CD4-positive, alpha-beta T cell treated with Interleukin-1 beta for 1 hour (primary cell): ENCODE measurements around the gene STRA8.

Source experiments
- DNase-seq, 2 donors: peaks; one replicate each; pipeline ENCODE4 v3.0.0-alpha.2; 2020 to 2022

The STRA8 gene

DNA sequence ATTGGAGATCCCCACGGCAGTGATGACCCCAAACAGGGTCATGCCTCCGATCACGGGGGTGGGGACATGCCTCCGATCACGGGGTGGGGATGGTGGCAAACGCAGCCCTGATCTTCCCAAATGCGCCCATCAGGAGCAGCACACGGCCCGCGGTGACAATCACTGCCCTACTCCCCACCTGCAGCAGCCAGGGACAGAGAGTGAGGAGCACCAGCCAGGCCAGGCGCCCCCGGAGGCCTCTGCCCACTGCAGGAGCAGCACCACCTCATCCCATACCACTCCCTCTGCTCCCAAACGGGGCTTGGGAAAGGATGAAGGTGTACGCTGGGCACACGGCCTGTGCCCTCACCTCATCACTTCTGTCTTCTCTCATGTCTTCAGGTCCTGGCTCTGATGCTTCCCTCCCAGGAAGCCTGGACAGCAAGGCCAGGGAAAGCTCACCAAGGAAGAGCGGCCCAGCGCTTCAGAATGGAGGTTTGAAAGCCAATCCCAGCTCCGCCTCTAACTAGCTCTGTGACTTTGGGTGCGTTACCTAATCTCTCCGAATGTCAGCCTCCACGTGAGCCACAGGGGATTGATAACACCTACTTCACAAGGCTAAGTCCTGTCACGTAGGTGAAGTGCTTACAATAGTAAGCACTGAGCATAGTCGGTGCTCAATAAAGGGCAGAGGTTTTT is 37.1 kb downstream of the STRA8 start:
- no peak for DNase-seq

DNA sequence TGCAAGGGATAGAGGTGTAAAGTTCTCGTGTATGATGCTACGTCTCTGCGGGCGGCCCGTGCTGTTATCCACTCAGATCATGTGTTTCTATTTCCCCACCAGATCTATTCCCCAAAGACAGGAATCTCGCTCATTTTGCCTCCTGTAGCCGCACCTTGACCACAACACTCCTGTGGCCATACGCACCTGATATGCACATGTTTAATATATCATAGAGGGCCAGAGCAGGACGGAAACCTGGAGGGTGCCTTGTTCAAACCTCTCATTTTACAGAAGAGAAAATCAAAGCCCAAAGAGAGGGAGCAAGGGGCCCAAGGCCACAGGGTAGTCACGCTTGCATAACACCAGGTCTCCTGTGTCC is 37.6 kb downstream of the STRA8 start:
- no peak for DNase-seq

DNA sequence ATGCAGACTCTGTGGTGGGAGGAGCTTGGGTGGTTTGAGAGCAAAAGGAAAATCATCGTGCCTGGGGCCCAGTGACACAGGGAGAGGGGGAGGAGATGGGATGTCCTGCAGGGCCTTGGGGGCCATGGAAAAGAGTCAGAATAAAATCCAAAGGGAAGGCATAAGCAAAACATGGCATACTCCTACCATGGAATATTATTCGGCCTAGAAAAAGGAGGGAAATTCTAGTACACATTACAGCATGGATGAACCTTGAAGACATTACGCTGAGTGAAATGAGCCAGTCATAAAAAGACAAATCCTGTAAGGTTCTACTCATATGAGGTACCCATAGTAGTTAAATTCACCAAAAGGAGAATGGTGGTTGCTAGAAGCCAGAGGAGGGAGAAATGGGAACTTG is 38.7 kb downstream of the STRA8 start:
- DNase-seq, result no peak

DNA sequence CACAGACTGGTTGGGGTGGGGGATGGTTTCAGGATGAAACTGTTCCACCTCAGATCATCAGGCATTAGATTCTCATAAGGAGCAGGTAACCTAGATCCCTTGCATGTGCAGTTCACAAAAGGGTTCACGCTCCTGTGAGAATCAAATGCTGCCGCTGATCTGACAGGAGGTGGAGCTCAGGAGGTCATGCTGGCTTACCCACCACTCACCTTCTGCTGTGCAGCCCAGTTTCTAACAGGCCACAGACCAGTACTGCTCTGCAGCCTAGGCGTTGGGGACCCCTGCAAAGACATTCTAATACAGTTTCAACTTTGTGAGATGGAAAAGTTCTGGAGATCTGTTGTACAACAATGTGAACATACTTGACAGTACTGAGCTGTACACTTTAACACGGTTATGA is 39.9 kb downstream of the STRA8 start:
- DNase-seq, result no peak

DNA sequence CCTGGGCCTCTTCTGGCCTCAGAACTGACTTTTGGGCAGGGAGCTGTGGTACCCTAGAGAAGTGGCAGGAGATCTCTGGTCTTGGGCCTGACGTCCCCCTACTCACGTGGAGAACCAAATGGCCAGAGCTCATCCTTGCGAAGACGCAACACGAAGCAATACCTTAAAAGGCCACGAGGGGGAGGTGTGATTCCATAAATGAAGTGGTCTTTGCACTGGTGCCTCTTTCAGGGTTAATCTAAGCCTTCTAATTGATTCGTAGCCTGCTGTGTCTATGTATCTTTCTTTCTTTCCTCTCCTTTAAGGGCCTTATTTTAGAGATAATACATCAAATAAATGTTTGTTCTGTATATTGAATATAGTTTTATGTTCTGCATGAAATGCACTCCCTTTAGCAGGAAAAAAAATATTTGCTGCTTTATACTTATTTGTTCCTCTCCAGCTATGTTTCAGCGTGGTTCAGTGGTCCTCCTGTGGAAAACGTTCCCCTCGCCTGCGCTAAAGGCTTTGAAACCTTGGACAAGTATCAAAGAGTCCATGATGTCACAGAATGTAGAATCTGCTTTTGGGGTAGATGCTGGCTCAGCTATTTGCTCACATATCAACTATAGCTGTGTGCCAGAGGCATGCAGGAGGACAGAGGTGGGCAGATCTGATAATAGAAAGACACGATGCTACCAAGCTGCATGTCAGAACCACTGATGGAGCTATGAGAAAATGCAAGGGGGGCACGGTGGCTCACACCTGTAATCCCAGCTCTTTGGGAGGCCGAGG is 41.0 kb downstream of the STRA8 start:
- DNase-seq, result peak; percentile 62 to 73

DNA sequence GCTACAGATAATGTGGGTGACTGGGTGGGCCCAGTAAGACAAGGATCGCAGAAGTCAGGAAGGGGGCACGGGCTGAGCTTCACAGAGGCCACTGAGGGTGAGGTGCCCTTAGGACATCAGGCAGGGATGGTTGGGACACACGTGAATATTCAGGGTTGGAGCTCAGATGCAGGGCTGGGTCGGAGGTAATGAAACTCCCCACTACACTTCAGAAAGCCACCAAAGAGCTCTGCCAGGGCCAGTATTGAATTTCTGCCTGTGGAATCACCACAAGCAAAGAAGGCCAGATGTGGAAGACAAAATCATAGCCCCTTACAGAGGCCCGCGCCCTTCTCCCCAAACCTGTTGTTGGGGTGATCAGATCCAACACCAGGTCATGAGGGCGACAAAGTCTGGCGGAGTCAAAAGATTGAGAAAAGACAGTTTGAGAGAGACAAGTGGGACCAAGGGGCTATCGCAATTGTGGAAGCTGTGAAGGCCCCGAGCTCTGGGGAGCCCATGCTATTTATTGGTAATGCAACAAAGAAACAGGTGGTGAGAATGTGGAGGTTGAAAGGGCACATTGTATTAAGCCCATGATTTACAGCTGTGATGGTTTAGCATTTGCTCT is 42.4 kb downstream of the STRA8 start:
- DNase-seq, result no peak

DNA sequence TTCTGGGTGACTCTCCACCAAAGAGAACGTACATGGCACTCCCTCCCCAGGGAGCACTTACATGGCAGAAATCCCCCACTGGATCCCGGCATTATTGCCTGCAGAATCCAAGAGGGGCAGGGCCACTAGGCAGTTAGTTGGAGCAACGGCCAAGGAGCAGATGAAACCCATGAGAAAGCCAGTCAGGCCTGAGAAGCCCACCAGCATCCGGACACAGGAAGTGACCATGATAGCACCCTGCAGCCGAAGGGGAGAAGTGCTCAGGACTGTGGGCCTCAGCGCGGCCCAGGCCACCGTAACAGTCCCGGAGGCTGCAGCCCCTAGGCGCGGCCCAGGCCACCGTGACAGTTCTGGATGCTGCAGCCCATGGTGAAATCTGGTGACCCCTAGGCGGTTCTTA is 43.5 kb downstream of the STRA8 start:
- no peak for DNase-seq

DNA sequence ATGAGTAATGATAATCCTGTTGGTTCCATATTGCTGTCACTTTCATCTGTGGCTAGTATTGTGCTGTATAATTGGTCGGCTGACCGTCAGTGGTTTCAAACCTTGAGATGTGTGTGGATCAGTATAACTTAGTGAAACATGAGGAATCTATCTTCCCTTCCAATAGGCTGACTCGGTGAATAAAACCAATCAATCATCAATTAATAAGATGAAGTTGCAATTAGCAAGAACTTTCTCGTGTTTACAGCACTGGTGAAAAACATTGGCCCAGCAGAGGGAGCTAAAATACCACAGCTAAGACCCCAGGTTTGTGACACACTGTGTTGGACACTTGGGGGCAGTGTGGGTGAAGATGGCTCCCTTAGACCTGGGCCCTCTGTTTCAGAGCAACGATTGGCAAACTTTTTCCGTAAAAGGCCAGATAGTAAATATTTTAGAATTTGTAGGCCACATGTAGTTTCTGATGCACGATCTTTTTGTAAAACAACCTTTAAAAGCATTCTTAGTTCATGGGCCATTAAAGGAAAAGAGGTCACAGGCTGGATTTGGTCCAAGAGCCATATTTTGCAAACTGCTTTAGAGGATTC is 47.8 kb downstream of the STRA8 start:
- DNase-seq, result peak; percentile 77 to 84

DNA sequence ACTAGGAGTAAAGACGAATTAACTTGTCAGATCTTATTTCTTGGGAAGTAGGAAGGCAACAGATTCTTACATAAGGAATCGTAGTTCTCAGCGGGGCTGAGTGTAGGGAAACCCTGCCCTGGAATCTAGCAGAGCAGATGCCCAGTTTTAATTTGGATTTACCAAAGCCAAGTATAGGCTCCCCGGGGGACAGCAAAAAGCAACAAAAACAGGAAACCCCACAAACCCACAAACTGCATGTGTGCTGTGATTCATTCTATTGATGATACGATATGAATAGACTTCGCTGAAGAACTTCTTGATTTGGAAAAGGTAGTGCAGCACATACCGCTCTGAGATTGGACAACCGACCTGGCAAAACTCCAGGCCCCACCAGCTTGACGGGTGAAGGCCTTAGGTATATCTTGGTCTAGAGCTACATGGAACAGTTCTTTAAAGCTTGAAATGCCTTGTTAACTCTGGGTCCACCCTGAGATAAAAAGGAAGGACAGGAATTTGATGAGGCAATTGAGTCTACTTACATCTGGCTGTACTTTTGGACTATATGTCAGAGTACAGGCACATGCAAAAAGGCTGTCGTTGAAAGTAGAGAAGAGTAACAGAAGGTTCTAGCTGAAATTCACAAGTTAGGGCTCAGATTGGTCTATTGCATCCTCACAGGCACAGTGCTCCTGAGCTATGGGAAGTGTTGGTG is 49.1 kb downstream of the STRA8 start:
- peak in 1 of 2 donors; percentile 2 for DNase-seq

DNA sequence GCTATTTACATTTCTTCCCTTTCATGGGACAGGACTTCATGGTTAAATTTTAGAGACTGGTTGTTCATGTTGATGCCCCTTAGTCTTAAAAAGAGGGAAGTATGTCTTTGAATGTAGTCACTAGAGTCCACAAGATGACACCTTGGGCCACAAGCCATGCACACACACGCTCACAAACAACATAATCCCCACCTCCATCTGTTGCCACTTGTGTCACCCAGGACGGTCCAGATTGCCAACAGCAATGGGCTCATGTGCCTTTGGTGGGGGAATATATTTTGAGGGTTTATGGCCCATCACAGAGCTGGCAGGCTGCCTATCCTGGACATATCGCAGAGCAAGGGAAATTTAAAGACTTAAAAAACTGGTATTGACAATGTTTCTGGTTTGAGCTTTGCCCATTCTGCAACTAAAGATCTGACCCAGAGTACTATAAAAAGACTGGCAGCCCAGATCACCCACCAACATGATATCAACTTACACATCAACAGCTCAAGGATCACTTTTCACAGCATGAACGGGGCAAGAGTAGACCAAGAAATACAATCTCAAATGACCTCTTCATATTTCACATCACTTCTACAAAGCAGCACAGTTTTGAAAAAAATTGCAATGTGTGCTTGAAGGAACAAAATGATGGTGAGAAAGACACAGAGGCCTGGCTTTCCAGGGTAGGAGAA is 50.5 kb downstream of the STRA8 start:
- DNase-seq, result no peak

DNA sequence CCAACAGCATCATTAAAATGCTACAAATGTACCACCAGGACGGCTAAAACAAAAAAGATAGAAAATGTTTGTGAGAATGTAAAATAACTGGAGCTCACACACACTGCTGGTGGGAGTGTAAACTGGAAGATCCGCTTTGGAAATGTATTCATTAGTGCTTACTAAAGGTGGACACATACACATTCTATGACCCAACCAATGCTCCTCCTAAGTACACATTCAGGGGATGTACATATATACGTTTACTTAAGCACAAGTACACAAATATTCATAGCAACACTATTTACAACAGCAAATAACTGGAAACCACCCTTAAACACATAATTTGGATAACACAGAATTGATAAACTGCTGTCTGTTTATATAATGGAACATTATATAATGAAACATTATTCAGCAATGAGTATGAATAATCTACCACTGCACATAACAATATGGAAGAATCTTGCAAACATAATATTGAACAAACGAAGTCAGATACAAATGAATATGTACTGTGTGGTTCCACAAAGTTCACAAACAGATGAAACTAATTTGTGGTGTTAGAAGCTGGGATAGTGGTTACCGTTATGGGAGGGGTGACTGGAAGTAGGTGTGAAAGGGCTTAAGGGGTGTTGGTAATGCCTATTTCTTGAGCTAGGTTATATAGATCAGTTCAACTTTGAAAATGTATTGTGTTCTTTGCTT is 52.1 kb downstream of the STRA8 start:
- DNase-seq, result no peak

DNA sequence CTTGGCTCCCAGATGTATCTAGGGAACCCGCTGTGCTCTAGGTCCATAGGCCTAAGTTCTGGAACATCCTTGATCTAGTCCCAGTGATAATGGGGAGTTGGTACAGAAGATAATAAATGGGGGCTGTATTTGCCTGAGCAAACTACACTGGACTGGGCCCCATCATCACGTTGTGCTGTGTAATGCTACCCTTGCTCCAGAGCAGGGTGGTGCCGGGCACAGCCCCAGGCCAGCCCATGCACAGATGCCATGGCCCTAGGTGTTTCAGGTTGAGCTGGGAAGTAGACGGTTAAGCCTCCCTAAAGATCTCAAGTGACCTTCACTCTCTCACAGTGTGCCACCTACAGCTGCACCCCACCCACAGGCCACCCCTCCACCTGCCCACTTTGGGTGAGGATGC is 53.2 kb downstream of the STRA8 start:
- DNase-seq, result no peak

DNA sequence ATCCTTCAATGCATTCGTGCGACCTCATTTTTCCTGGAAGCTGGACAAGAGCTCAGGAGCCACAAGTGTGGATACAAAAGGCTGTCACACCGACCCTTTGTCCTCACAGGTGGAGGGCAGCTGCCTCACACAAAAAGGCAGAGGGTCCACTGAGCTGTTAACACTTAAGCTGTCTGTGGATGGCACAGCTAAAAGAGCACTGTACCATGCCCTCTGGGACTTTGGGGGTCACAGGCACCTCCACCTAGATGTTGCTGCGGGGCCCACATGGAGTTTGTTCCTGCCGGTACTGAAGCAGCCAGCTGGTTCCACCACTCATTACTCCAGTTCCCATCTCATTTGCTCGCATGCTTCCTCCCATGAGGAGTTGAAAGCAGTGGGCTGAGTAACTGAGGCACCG is 57.0 kb downstream of the STRA8 start:
- no peak for DNase-seq

DNA sequence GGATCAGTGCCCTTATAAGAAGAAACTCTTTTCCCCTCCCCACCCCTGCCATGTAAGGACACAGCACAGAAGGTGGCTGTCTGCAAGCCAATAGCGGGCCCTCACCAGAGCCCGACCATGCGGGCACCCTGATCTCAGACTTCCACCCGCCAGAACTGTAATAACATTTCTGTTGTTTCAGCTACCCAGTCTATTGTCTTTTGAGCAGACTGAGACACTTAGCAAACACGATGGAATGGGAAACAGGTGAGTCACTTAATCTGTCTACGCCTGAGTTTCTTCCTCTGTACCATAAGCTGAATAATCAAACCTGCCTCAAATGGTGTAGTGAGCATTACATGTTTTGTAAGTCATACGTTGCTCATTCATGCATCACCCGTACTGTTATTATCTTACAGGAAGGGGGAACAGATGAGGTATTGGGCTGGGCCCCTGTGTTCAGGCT is 58.2 kb downstream of the STRA8 start:
- no peak for DNase-seq

DNA sequence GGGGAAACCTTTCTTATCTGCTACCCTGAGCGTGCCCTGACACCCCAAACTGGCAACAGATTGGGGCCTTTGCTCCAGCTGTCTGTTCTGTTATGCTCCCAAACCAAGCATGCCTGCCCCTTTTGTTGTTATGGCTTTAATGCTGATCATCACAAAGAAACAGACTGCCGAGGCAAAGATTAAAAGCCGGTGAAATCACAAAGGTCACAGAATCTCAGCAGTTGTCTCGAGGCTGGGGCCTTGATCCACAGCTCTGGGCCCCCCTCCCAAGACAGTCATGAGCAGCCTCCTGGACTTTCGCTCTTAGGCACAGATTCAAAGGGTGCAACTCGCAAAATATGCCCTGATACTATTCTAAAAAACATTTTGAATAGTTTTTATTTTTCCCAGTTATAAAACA is 65.6 kb downstream of the STRA8 start:
- DNase-seq, result no peak

DNA sequence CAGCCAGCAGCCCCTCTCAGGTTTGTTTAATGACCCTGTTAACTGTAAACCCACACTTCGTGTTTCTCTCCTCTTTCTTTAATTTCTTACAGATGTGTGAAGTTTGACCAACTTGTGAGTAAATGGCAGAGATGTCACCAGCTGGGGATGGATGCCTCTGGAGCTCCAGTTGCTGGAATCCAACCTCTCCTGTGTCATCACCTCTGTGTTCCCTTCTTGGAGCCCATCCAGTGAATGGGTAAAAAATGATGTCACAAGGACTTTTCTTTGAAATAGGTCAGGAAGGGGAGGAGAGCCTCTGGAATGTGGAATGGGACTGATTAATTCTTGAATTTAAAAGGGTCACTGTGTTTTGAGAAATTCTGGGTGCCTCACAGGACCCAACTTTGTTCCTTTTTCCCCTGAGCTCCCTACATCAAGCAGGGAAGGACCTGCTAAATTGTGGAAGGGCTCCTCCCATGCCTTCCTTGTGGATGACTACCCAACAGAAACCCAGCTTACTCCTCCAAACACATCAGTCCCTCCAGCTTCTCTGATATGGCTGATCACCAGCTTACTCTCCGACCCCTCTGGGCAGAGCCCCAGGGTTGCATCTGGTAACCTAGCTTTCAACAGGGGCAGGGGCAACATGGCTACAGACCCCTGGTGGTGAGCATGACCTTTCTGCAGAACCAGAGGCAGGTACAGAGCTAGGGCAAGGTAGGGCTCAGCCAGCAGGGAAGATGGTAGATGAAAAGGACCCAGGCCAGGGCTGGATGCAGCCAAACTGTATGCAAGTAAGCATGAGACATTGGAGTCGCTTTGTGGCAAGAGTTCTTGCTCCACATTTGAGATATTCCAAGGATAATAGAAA is 67.5 kb downstream of the STRA8 start:
- DNase-seq, result no peak
